Measurements from ENCODE around the gene OR2J1. TPM values are rescaled to one million over a fixed set of nuclear protein-coding genes. Genes with fewer than 3 reads are reported as not detected.

The OR2J1 gene
- not detected for polyA plus RNA-seq (2013, experiment 1 of 2)
- not detected for polyA plus RNA-seq (2013, experiment 2 of 2)

DNA sequence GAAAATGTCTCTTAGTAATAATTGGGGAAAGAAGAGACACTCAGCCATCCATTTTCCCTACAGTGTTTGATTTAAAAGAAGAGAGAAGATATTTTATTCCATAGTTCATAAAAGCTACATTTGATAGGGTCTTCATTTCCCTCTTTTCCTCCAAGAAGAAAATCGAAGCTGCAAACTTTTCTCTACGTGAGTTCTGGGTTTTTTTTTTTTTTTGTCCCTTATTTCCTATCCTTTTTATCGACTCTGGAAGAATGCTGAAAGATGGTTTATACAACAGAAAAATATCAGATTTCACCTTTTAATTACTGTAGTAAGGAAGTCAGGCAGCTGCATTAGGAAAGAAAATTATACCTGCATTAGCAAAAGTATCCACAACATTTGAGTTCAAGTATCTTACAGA lies at the start of gene OR2J1:
TSS of gene OR2J1 (plus strand) at position 301 of the 400 bp plus-strand sequence. CDS start 1,453 bp downstream, outside the sequence.
- H3K23ac ChIP-seq (ENCODE audit: low read depth, low read length, poor library complexity), result no peak within 1 kb of the TSS

DNA sequence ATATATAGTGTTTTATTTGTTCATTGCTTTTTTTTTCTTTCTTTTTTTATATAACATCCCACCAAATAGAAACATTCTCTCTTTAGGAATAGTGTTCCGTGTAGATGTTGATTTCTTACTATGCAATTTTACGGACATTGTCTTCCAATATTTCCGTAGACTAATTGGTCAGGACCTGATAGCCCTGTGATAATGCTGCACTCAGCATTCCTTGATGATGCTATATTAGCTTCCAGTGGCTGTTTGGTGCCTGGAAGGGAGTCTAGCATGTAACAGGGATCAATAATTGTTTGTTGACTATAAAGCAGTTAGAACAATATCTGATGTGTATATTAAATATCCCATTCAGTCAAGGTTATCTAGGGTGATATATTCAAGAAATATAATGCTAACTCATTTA lies 47.6 kb upstream of the OR2J1 start:
- no peak for DNase-seq (ENCODE audit: low spot score)
- Histone ChIP-seq H2BK12ac (ENCODE audit: low read length) (no peak overlapping the region), H4K8ac (ENCODE audit: low read depth, low read length) (no peak overlapping the region), H3K4me1 (ENCODE audit: control insufficient read depth in 2 of 2, insufficient read depth in 1 of 2, low read depth in 1 of 2, low read length in 2 of 2) (no peaks in the 10 kb centered on the region), H3K4me2 (ENCODE audit: insufficient read depth, low read length, poor library complexity, severe bottlenecking) (no peak overlapping the region), H2BK120ac (ENCODE audit: low read depth, low read length) (no peak overlapping the region), H3K18ac (ENCODE audit: low read length) (no peak overlapping the region), H3K14ac (ENCODE audit: low read length) (no peak overlapping the region), H3K9ac (ENCODE audit: low read depth, low read length, poor library complexity) (no peak overlapping the region), H3K79me1 (ENCODE audit: low read depth, low read length) (no peaks in the 10 kb centered on the region), H2AFZ (ENCODE audit: low read length) (no peak overlapping the region), H2BK15ac (ENCODE audit: low read length) (no peak overlapping the region), H2BK5ac (ENCODE audit: low read length) (no peak overlapping the region), H4K91ac (ENCODE audit: low read depth, low read length, poor library complexity) (no peak overlapping the region), H3K23ac (ENCODE audit: low read depth, low read length, poor library complexity) (no peak overlapping the region), H3K36me3 (replicated peaks in 1 of 2; ENCODE audit: control insufficient read depth in 2 of 2, insufficient read depth in 2 of 2, low read length in 2 of 2) (no peaks in the 10 kb centered on the region), H3K27ac (replicated peaks; ENCODE audit: low read length) (no peak overlapping the region), H3K4ac (ENCODE audit: low read length) (no peak overlapping the region), H3K9me3 (replicated peaks in 1 of 2; ENCODE audit: control insufficient read depth in 2 of 2, insufficient read depth in 1 of 2, low read depth in 1 of 2, low read length in 2 of 2) (no peaks in the 10 kb centered on the region), H2AK5ac (ENCODE audit: low read depth, low read length) (no peak overlapping the region), H3K27me3 (ENCODE audit: control insufficient read depth in 3 of 3, insufficient read depth in 3 of 3, low read depth in 1 of 3, low read length in 3 of 3) (peaks cover 0 to 8% (median 0%) of the 10 kb centered on the region in 3 experiments), H3K4me3 (ENCODE audit: low read length in 2 of 2) (no peak overlapping the region)
- WGBS, 2 donors (ENCODE audit: extremely low coverage in 2 of 2, insufficient read length in 2 of 2, insufficient replicate concordance in 1 of 2), result no CpG with 5 or more reads among the region's 3 CpGs

More for the DNA sequence above, at the start of gene OR2J1:
- H3K36me3 ChIP-seq (replicated peaks in 1 of 2; ENCODE audit: control insufficient read depth in 2 of 2, insufficient read depth in 2 of 2, low read length in 2 of 2), result no peaks in the 10 kb centered on the region
- H3K18ac ChIP-seq (ENCODE audit: low read length), result no peak within 1 kb of the TSS
- H3K79me1 ChIP-seq (ENCODE audit: low read depth, low read length), result no peaks in the 10 kb centered on the region
- H3K4me1 ChIP-seq (ENCODE audit: control insufficient read depth in 2 of 2, insufficient read depth in 1 of 2, low read depth in 1 of 2, low read length in 2 of 2), result no peaks in the 10 kb centered on the region
- no peak within 1 kb of the TSS for H4K8ac ChIP-seq (ENCODE audit: low read depth, low read length)
- no peak within 1 kb of the TSS for H4K91ac ChIP-seq (ENCODE audit: low read depth, low read length, poor library complexity)
- H3K4ac ChIP-seq (ENCODE audit: low read length), result no peak within 1 kb of the TSS
- no peak within 1 kb of the TSS for H3K27ac ChIP-seq (replicated peaks; ENCODE audit: low read length)
- WGBS, 2 donors (ENCODE audit: extremely low coverage in 2 of 2, insufficient read length in 2 of 2, insufficient replicate concordance in 1 of 2), result no CpG with 5 or more reads among the region's 3 CpGs
- DNase-seq (ENCODE audit: low spot score), result no peak
- H3K9me3 ChIP-seq (replicated peaks in 1 of 2; ENCODE audit: control insufficient read depth in 2 of 2, insufficient read depth in 1 of 2, low read depth in 1 of 2, low read length in 2 of 2), result no peaks in the 10 kb centered on the region
- H3K14ac ChIP-seq (ENCODE audit: low read length), result no peak within 1 kb of the TSS
- H2AK5ac ChIP-seq (ENCODE audit: low read depth, low read length), result no peak within 1 kb of the TSS
- no peak within 1 kb of the TSS for H2BK120ac ChIP-seq (ENCODE audit: low read depth, low read length)
- no peaks in the 10 kb centered on the region for H3K27me3 ChIP-seq (ENCODE audit: control insufficient read depth in 3 of 3, insufficient read depth in 3 of 3, low read depth in 1 of 3, low read length in 3 of 3)
- H3K4me3 ChIP-seq (ENCODE audit: low read length in 2 of 2), result no peak within 1 kb of the TSS
- H2BK12ac ChIP-seq (ENCODE audit: low read length), result no peak within 1 kb of the TSS
- H2BK15ac ChIP-seq (ENCODE audit: low read length), result no peak within 1 kb of the TSS
- H2AFZ ChIP-seq (ENCODE audit: low read length), result no peak within 1 kb of the TSS
- H3K4me2 ChIP-seq (ENCODE audit: insufficient read depth, low read length, poor library complexity, severe bottlenecking), result no peak within 1 kb of the TSS
- no peak within 1 kb of the TSS for H3K9ac ChIP-seq (ENCODE audit: low read depth, low read length, poor library complexity)
- no peak within 1 kb of the TSS for H2BK5ac ChIP-seq (ENCODE audit: low read length)

DNA sequence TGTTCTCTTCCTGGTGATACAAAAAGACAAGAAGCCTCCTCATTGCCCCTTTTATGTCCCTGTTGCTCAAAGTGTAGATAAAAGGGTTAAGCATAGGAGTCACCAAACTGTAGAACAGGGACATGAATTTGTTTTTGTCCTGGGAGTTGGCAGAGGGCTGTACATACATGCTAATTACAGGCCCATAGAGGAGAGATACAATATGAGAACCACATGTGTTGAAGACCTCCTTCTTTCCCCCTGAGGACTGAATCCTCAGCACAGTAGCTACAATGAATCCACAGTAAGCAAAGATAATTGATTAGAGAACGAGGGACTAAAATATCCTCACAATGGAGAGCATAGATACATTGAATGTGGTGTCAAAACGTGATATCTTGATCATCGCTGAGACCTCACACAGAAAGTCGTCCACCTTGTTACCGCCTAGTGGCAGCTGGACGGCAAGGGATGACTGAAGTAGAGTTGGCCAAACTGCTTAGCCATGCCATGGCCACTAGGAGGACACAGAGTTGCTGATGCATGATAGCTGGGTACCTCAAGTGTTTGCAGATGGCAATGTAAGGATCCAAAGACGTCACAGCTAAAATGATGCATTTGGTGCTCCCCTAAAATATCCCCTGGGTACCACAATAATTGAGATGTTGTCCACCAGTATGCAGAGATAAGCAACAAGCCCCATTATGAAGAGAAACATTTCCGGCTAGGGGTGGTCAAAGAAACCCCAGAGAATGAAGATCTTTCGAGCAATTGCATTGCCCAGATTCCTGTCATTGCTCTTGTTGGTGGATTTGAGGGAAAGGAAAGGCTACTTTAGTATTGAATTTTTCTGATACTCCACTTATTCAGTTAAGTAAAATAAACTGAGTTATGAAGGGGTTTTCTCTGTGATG lies 27.2 kb upstream of the OR2J1 start:
- no CpG with 5 or more reads among the region's 9 CpGs for WGBS, 2 donors (ENCODE audit: extremely low coverage in 2 of 2, insufficient read length in 2 of 2, insufficient replicate concordance in 1 of 2)
- H2AK5ac ChIP-seq (ENCODE audit: low read depth, low read length), result no peak overlapping the region
- no peak overlapping the region for H3K4ac ChIP-seq (ENCODE audit: low read length)
- no peak overlapping the region for H3K14ac ChIP-seq (ENCODE audit: low read length)
- no peak overlapping the region for H2BK15ac ChIP-seq (ENCODE audit: low read length)
- no peak overlapping the region for H3K27ac ChIP-seq (replicated peaks; ENCODE audit: low read length)
- no peaks in the 10 kb centered on the region for H3K4me1 ChIP-seq (ENCODE audit: control insufficient read depth in 2 of 2, insufficient read depth in 1 of 2, low read depth in 1 of 2, low read length in 2 of 2)
- no peaks in the 10 kb centered on the region for H3K36me3 ChIP-seq (replicated peaks in 1 of 2; ENCODE audit: control insufficient read depth in 2 of 2, insufficient read depth in 2 of 2, low read length in 2 of 2)
- peak; percentile 11 for DNase-seq (ENCODE audit: low spot score)
- H2BK12ac ChIP-seq (ENCODE audit: low read length), result no peak overlapping the region
- no peak overlapping the region for H3K4me3 ChIP-seq (ENCODE audit: low read length in 2 of 2)
- H4K8ac ChIP-seq (ENCODE audit: low read depth, low read length), result no peak overlapping the region
- no peaks in the 10 kb centered on the region for H3K79me1 ChIP-seq (ENCODE audit: low read depth, low read length)
- H2BK120ac ChIP-seq (ENCODE audit: low read depth, low read length), result no peak overlapping the region
- H3K9me3 ChIP-seq (replicated peaks in 1 of 2; ENCODE audit: control insufficient read depth in 2 of 2, insufficient read depth in 1 of 2, low read depth in 1 of 2, low read length in 2 of 2), result no peaks in the 10 kb centered on the region
- no peak overlapping the region for H3K4me2 ChIP-seq (ENCODE audit: insufficient read depth, low read length, poor library complexity, severe bottlenecking)
- no peak overlapping the region for H3K18ac ChIP-seq (ENCODE audit: low read length)
- no peak overlapping the region for H3K9ac ChIP-seq (ENCODE audit: low read depth, low read length, poor library complexity)
- H3K27me3 ChIP-seq (ENCODE audit: control insufficient read depth in 3 of 3, insufficient read depth in 3 of 3, low read depth in 1 of 3, low read length in 3 of 3), result peaks cover 0 to 10% (median 0%) of the 10 kb centered on the region in 3 experiments
- no peak overlapping the region for H2AFZ ChIP-seq (ENCODE audit: low read length)
- H2BK5ac ChIP-seq (ENCODE audit: low read length), result no peak overlapping the region
- H4K91ac ChIP-seq (ENCODE audit: low read depth, low read length, poor library complexity), result no peak overlapping the region
- no peak overlapping the region for H3K23ac ChIP-seq (ENCODE audit: low read depth, low read length, poor library complexity)

DNA sequence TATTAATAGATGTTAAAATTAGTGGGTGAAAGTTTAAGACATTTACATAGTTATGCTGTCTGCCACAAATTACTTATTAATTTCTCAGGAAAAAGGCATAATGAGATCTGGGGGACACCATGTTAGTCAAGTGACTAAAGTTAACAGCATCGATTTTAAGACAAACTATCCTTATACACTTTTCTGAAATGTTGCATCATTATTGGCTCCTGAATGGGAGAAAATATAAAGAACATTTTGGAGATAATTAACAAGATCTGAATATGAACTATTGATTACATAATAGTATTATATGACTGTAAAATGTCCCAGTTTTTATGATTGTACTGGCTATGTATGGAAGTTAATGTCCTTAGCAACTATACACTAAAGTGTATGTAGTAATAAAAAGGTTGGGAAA lies 20.1 kb upstream of the OR2J1 start:
- H3K27me3 ChIP-seq (ENCODE audit: control insufficient read depth in 3 of 3, insufficient read depth in 3 of 3, low read depth in 1 of 3, low read length in 3 of 3), result peaks cover 0 to 6% (median 0%) of the 10 kb centered on the region in 3 experiments
- H3K18ac ChIP-seq (ENCODE audit: low read length), result no peak overlapping the region
- no peak overlapping the region for H3K4ac ChIP-seq (ENCODE audit: low read length)
- no peak overlapping the region for H2AK5ac ChIP-seq (ENCODE audit: low read depth, low read length)
- H3K9me3 ChIP-seq (replicated peaks in 1 of 2; ENCODE audit: control insufficient read depth in 2 of 2, insufficient read depth in 1 of 2, low read depth in 1 of 2, low read length in 2 of 2), result no peaks in the 10 kb centered on the region
- H4K8ac ChIP-seq (ENCODE audit: low read depth, low read length), result no peak overlapping the region
- no peak overlapping the region for H3K4me2 ChIP-seq (ENCODE audit: insufficient read depth, low read length, poor library complexity, severe bottlenecking)
- H4K91ac ChIP-seq (ENCODE audit: low read depth, low read length, poor library complexity), result no peak overlapping the region
- no peak overlapping the region for H3K27ac ChIP-seq (replicated peaks; ENCODE audit: low read length)
- H3K36me3 ChIP-seq (replicated peaks in 1 of 2; ENCODE audit: control insufficient read depth in 2 of 2, insufficient read depth in 2 of 2, low read length in 2 of 2), result no peaks in the 10 kb centered on the region
- no peak overlapping the region for H2BK15ac ChIP-seq (ENCODE audit: low read length)
- H3K4me1 ChIP-seq (ENCODE audit: control insufficient read depth in 2 of 2, insufficient read depth in 1 of 2, low read depth in 1 of 2, low read length in 2 of 2), result no peaks in the 10 kb centered on the region
- H2BK12ac ChIP-seq (ENCODE audit: low read length), result no peak overlapping the region
- H3K9ac ChIP-seq (ENCODE audit: low read depth, low read length, poor library complexity), result no peak overlapping the region
- no peak overlapping the region for H2AFZ ChIP-seq (ENCODE audit: low read length)
- H3K14ac ChIP-seq (ENCODE audit: low read length), result no peak overlapping the region
- H2BK5ac ChIP-seq (ENCODE audit: low read length), result no peak overlapping the region
- H3K79me1 ChIP-seq (ENCODE audit: low read depth, low read length), result no peaks in the 10 kb centered on the region
- no CpG with 5 or more reads among the region's 1 CpG for WGBS, 2 donors (ENCODE audit: extremely low coverage in 2 of 2, insufficient read length in 2 of 2, insufficient replicate concordance in 1 of 2)
- H3K4me3 ChIP-seq (ENCODE audit: low read length in 2 of 2), result no peak overlapping the region
- DNase-seq (ENCODE audit: low spot score), result no peak
- no peak overlapping the region for H3K23ac ChIP-seq (ENCODE audit: low read depth, low read length, poor library complexity)
- H2BK120ac ChIP-seq (ENCODE audit: low read depth, low read length), result no peak overlapping the region

Measured in neuronal stem cell (in vitro differentiated cells).